ENCODE results near the gene B4GALT3. TPM values are rescaled to one million over a fixed set of nuclear protein-coding genes. Genes with fewer than 3 reads are reported as not detected.

The B4GALT3 gene
- total RNA-seq, 2 experiments from 2014 or later: 56.4 to 58.9 TPM

- ChIA-PET CTCF (interaction anchor here (1.2 kb wide), 1 partner anchor 17 kb away, joined by 3 read pairs; no protein-coding TSS in a partner anchor), POLR2A (no interaction called here)
Measured at GRCh38 chr1:161122967-161123366, 54.3 kb downstream of the B4GALT3 start.

- ChIA-PET POLR2A (no interaction called here), CTCF (interaction anchor here (0.7 to 1.8 kb wide), 4 partner anchors 10 to 49 kb away, joined by 3 to 7 read pairs (median 4); partner anchors contain the start of gene DEDD)
Measured at GRCh38 chr1:161121834-161122233, 55.5 kb downstream of the B4GALT3 start.

Other genes with a start within 250 kb of the B4GALT3 start
- not detected for gene ITLN2, start 222.7 kb downstream of the B4GALT3 start, total RNA-seq
- 10 to 100 TPM in 1 of 2 experiments, 1 to 10 TPM in 1; 8.6 to 11.5 TPM for gene F11R, start 156.4 kb downstream of the B4GALT3 start, total RNA-seq
- 10 to 100 TPM; 40.9 to 43.2 TPM for gene TSTD1, start 138.5 kb downstream of the B4GALT3 start, total RNA-seq
- gene USF1, start 131.5 kb downstream of the B4GALT3 start, total RNA-seq: 10 to 100 TPM; 58.4 to 63.8 TPM
- gene ARHGAP30, start 107.6 kb downstream of the B4GALT3 start, total RNA-seq: 100 to 1,000 TPM; 149 TPM
- under 1 TPM in 1 of 2 experiments, not detected in 1; 0.08 TPM for gene NECTIN4, start 87.9 kb downstream of the B4GALT3 start, total RNA-seq
- under 1 TPM; 0.38 to 0.53 TPM for gene KLHDC9, start 79.1 kb downstream of the B4GALT3 start, total RNA-seq
- 100 to 1,000 TPM; 148 to 159 TPM for gene PFDN2, start 59.5 kb downstream of the B4GALT3 start, total RNA-seq
- 10 to 100 TPM; 38.6 to 40.3 TPM for gene NIT1, start 59.4 kb downstream of the B4GALT3 start, total RNA-seq
- gene DEDD, start 44.8 kb downstream of the B4GALT3 start, total RNA-seq: 10 to 100 TPM; 42.4 to 42.7 TPM
- 10 to 100 TPM; 99.0 to 99.9 TPM for gene UFC1, start 23.5 kb downstream of the B4GALT3 start, total RNA-seq
- gene USP21, start 18.0 kb downstream of the B4GALT3 start, total RNA-seq: 10 to 100 TPM; 23.4 to 25.3 TPM
- 10 to 100 TPM; 23.1 to 24.1 TPM for gene PPOX, start 11.1 kb downstream of the B4GALT3 start, total RNA-seq
- under 1 TPM; 0.27 to 0.69 TPM for gene ADAMTS4, start 21.5 kb upstream of the B4GALT3 start, total RNA-seq
- gene NDUFS2, start 24.9 kb upstream of the B4GALT3 start, total RNA-seq: 10 to 100 TPM; 87.3 to 88.8 TPM
- 1 to 10 TPM in 1 of 2 experiments, under 1 TPM in 1; 0.95 to 1.1 TPM for gene FCER1G, start 37.8 kb upstream of the B4GALT3 start, total RNA-seq
- not detected for gene APOA2, start 46.1 kb upstream of the B4GALT3 start, total RNA-seq
- gene TOMM40L, start 48.6 kb upstream of the B4GALT3 start, total RNA-seq: 10 to 100 TPM; 23.7 to 25.1 TPM
- not detected for gene NR1I3, start 60.7 kb upstream of the B4GALT3 start, total RNA-seq
- gene PCP4L1, start 81.2 kb upstream of the B4GALT3 start, total RNA-seq: under 1 TPM in 1 of 2 experiments, not detected in 1; 0.13 TPM
- gene MPZ, start 132.5 kb upstream of the B4GALT3 start, total RNA-seq: 1 to 10 TPM; 2.3 to 2.6 TPM
- gene SDHC, start 136.9 kb upstream of the B4GALT3 start, total RNA-seq: 100 to 1,000 TPM; 211 to 218 TPM
- not detected for gene CFAP126, start 190.4 kb upstream of the B4GALT3 start, total RNA-seq